HCT116 (cell line): ENCODE results near the gene BORCS5. TPM values are rescaled to one million over a fixed set of nuclear protein-coding genes. Genes with fewer than 3 reads are reported as not detected.

ENCODE experiments used
- ATAC-seq: fragments of 200-7000 bp; cut with Tn5 transposase; 2 replicates; pipeline ENCODE4 v1.9.1; 2020; ENCODE audit warnings: mild to moderate bottlenecking, moderate library complexity
- BruUV-seq: library from RNA; stranded (reverse); fragments of 400-500 nt; replicated peaks from 2 replicates; lab custom pipeline; 2021; lab: Mats Ljungman, UMichigan
- CTCF ChIA-PET: fragments of 300-600 bp; sonication (Branson Sonifier 250); formaldehyde crosslinking; loops from one replicate; lab custom pipeline; 2021; ENCODE audit warnings: antibody characterized with exemption; lab: Charles Lee
- POLR2A ChIA-PET: fragments of 300-600, 350-600 bp; sonication (Branson Sonifier 250); formaldehyde crosslinking; loops from one replicate; lab custom pipeline; 2021; ENCODE audit warnings: antibody characterized with exemption; lab: Charles Lee
- RAD21 ChIA-PET, 2 experiments: fragments of 300-600 bp; sonication (Branson Sonifier 250); formaldehyde crosslinking; loops; one replicate each; lab custom pipeline; 2023; ENCODE audit warnings: low total read pairs in 2 of 2; ENCODE audit not compliant: uncharacterized antibody in 2 of 2, unreplicated experiment in 2 of 2, low non-redundant PET in 1 of 2; lab: Charles Lee
- DNase-seq: peaks from one replicate; pipeline ENCODE4 v3.0.0-alpha.2; 2010; ENCODE audit warnings: low read depth, low spot score
- H2AFZ ChIP-seq: fragments of 200-600 bp; shearing (Covaris generic), sonication (generic); 2 replicates; pipeline ENCODE4 v1.6.1; 2017; ENCODE audit warnings: low read depth, mixed run types, mixed read lengths, antibody characterized with exemption, low read length; ENCODE audit not compliant: poor library complexity, severe bottlenecking
- H3K27ac ChIP-seq: 2 replicates; pipeline ENCODE4 v1.5.1; 2012; ENCODE audit warnings: low read depth, low read length
- H3K27me3 ChIP-seq: fragments of 200-600 bp; sonication (generic); 2 replicates; pipeline ENCODE4 v1.6.1; 2016; ENCODE audit warnings: mixed run types, low read length, mixed read lengths; ENCODE audit not compliant: insufficient read depth
- H3K36me3 ChIP-seq, 2 experiments: fragments of 200-500 bp in 1 of 2; fragments of 200-600 bp in 1 of 2; sonication (Bioruptor generic) in 1 of 2; sonication (generic) in 1 of 2; 2 replicates each; pipeline versions ENCODE4 v1.5.1 to v1.6.1; 2014 to 2016; ENCODE audit warnings: low read length in 2 of 2, inconsistent platforms in 1 of 2, mixed read lengths in 1 of 2, mixed run types in 1 of 2; ENCODE audit not compliant: insufficient read depth in 2 of 2, control insufficient read depth in 1 of 2
- H3K4me1 ChIP-seq, 2 experiments: fragments of 200-600 bp in 1 of 2; sonication (generic) in 1 of 2; 2 replicates each; pipeline versions ENCODE4 v1.5.1 to v1.6.1; 2012 to 2017; ENCODE audit warnings: low read length in 2 of 2, inconsistent platforms in 1 of 2, mild to moderate bottlenecking in 1 of 2, mixed read lengths in 1 of 2, mixed run types in 1 of 2, moderate library complexity in 1 of 2; ENCODE audit not compliant: insufficient read depth in 2 of 2, control insufficient read depth in 1 of 2
- H3K4me2 ChIP-seq: fragments of 200-600 bp; sonication (generic); 2 replicates; pipeline ENCODE4 v1.6.1; 2017; ENCODE audit warnings: mixed run types, low read length, mixed read lengths
- H3K4me3 ChIP-seq, 2 experiments: fragments of 200-600 bp in 1 of 2; sonication (generic) in 1 of 2; replicated peaks in 1 of 2; 2 replicates each; pipeline ENCODE4 v1.5.1; 2011 to 2016; ENCODE audit warnings: low read length in 2 of 2, control low read depth in 1 of 2, low read depth in 1 of 2, mild to moderate bottlenecking in 1 of 2, mixed read lengths in 1 of 2, mixed run types in 1 of 2
- H3K79me2 ChIP-seq: fragments of 200-600 bp; sonication (generic); 2 replicates; pipeline ENCODE4 v1.6.1; 2017; ENCODE audit warnings: mild to moderate bottlenecking, mixed run types, low read length, moderate library complexity, mixed read lengths; ENCODE audit not compliant: insufficient read depth
- H3K9ac ChIP-seq: fragments of 200-600 bp; sonication (generic); 2 replicates; pipeline ENCODE4 v1.6.1; 2016; ENCODE audit warnings: low read length, mixed read lengths
- H3K9me2 ChIP-seq: fragments of 200-600 bp; sonication (generic), shearing (Covaris generic); 2 replicates; pipeline ENCODE4 v1.6.1; 2017; ENCODE audit warnings: mixed run types, mild to moderate bottlenecking, moderate library complexity; ENCODE audit not compliant: insufficient read depth
- H3K9me3 ChIP-seq, 2 experiments: fragments of 200-500 bp in 1 of 2; fragments of 200-600 bp in 1 of 2; sonication (Bioruptor generic) in 1 of 2; sonication (generic) in 1 of 2; 2 replicates each; pipeline ENCODE4 v1.6.1; 2014 to 2017; ENCODE audit warnings: low read length in 2 of 2, mixed read lengths in 2 of 2, inconsistent platforms in 1 of 2, low read depth in 1 of 2, mild to moderate bottlenecking in 1 of 2, mixed run types in 1 of 2, moderate library complexity in 1 of 2; ENCODE audit not compliant: control insufficient read depth in 1 of 2, insufficient read depth in 1 of 2
- H4K20me1 ChIP-seq: fragments of 200-600 bp; sonication (generic), shearing (Covaris generic); 2 replicates; pipeline ENCODE4 v1.6.1; 2017; ENCODE audit warnings: mixed run types, mild to moderate bottlenecking, moderate library complexity; ENCODE audit not compliant: insufficient read depth
- intact Hi-C: fragments of 100-400 bp; cut with micrococcal nuclease; formaldehyde crosslinking; loops from 2 replicates; pipeline ENCODE4 v1.10.0; 2022
- total RNA-seq: library from RNA; stranded (reverse); gene quantifications from one replicate; pipeline ENCODE4 v1.2.1, GENCODE V29; 2021; ENCODE audit not compliant: unreplicated experiment
- TF ChIP-seq, protein P1 (sequence below), 3 experiments: fragments of 200-600 bp in 1 of 3; sonication (generic) in 1 of 3; IDR thresholded peaks in 2 of 3; conservative IDR thresholded peaks in 1 of 3; 2 replicates each; pipeline ENCODE4 v1.5.1; 2012 to 2017; ENCODE audit warnings: low read depth in 2 of 3, low read length in 2 of 3, antibody characterized with exemption in 1 of 3, borderline replicate concordance in 1 of 3, control low read depth in 1 of 3, mild to moderate bottlenecking in 1 of 3, mixed read lengths in 1 of 3, mixed run types in 1 of 3, moderate library complexity in 1 of 3; ENCODE audit not compliant: insufficient read depth in 1 of 3
- TF ChIP-seq, protein P2 (sequence below): IDR thresholded peaks from 2 replicates; pipeline ENCODE4 v1.6.1; 2012; ENCODE audit warnings: low read depth
- TF ChIP-seq, protein P3 (sequence below): IDR thresholded peaks from 2 replicates; pipeline ENCODE4 v1.6.1; 2011; ENCODE audit warnings: mild to moderate bottlenecking, low read length, moderate library complexity; ENCODE audit not compliant: insufficient replicate concordance; ENCODE audit errors: extremely low read depth

BORCS5 gene
- total RNA-seq, 1 experiment from 2014 or later, result 8.7 TPM

DNA sequence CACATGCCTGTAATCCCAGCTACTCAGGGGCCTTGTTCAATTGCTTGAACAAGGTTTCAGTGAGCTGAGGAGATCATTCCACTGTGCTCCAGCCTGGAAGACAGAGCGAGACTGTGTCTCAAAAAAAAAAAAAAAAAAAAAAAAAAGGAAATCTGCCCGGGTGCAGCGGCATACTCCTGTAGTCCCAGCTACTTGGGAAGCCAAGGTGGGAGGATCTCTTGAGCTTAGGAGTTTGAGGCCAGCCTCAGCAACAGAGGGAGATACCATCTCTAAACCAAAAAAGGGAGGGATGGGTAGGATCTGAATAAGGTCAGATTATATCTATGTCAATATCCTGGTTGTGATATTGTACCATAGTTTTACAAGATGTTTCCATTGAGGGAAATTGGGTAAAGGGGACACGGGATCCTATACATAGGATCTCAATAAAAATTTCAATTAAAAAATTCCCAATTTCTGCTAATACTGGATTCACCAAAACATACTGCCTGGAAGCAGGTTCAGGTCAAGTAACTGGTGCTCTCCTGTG lies 76.4 kb downstream of the BORCS5 start:
- no peaks in the 10 kb centered on the region for H3K9me3 ChIP-seq
- H2AFZ ChIP-seq, result no peak overlapping the region
- no peaks in the 10 kb centered on the region for H3K9me2 ChIP-seq
- TF ChIP-seq, protein P1, sequence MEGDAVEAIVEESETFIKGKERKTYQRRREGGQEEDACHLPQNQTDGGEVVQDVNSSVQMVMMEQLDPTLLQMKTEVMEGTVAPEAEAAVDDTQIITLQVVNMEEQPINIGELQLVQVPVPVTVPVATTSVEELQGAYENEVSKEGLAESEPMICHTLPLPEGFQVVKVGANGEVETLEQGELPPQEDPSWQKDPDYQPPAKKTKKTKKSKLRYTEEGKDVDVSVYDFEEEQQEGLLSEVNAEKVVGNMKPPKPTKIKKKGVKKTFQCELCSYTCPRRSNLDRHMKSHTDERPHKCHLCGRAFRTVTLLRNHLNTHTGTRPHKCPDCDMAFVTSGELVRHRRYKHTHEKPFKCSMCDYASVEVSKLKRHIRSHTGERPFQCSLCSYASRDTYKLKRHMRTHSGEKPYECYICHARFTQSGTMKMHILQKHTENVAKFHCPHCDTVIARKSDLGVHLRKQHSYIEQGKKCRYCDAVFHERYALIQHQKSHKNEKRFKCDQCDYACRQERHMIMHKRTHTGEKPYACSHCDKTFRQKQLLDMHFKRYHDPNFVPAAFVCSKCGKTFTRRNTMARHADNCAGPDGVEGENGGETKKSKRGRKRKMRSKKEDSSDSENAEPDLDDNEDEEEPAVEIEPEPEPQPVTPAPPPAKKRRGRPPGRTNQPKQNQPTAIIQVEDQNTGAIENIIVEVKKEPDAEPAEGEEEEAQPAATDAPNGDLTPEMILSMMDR (IDR thresholded peaks at IDR 0.05 in 2 of 3, conservative IDR thresholded peaks at IDR 0.05 in 1 of 3; ENCODE audit: borderline replicate concordance in 1 of 3, insufficient read depth in 1 of 3, low read depth in 2 of 3, low read length in 2 of 3), result no peak
- TF ChIP-seq, protein P2, sequence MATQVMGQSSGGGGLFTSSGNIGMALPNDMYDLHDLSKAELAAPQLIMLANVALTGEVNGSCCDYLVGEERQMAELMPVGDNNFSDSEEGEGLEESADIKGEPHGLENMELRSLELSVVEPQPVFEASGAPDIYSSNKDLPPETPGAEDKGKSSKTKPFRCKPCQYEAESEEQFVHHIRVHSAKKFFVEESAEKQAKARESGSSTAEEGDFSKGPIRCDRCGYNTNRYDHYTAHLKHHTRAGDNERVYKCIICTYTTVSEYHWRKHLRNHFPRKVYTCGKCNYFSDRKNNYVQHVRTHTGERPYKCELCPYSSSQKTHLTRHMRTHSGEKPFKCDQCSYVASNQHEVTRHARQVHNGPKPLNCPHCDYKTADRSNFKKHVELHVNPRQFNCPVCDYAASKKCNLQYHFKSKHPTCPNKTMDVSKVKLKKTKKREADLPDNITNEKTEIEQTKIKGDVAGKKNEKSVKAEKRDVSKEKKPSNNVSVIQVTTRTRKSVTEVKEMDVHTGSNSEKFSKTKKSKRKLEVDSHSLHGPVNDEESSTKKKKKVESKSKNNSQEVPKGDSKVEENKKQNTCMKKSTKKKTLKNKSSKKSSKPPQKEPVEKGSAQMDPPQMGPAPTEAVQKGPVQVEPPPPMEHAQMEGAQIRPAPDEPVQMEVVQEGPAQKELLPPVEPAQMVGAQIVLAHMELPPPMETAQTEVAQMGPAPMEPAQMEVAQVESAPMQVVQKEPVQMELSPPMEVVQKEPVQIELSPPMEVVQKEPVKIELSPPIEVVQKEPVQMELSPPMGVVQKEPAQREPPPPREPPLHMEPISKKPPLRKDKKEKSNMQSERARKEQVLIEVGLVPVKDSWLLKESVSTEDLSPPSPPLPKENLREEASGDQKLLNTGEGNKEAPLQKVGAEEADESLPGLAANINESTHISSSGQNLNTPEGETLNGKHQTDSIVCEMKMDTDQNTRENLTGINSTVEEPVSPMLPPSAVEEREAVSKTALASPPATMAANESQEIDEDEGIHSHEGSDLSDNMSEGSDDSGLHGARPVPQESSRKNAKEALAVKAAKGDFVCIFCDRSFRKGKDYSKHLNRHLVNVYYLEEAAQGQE, result no peak
- TF ChIP-seq, protein P3, sequence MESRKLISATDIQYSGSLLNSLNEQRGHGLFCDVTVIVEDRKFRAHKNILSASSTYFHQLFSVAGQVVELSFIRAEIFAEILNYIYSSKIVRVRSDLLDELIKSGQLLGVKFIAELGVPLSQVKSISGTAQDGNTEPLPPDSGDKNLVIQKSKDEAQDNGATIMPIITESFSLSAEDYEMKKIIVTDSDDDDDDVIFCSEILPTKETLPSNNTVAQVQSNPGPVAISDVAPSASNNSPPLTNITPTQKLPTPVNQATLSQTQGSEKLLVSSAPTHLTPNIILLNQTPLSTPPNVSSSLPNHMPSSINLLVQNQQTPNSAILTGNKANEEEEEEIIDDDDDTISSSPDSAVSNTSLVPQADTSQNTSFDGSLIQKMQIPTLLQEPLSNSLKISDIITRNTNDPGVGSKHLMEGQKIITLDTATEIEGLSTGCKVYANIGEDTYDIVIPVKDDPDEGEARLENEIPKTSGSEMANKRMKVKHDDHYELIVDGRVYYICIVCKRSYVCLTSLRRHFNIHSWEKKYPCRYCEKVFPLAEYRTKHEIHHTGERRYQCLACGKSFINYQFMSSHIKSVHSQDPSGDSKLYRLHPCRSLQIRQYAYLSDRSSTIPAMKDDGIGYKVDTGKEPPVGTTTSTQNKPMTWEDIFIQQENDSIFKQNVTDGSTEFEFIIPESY, result no peak
- ChIA-PET CTCF (no interaction called here), POLR2A (no interaction called here), RAD21 (no interaction called here)
- DNase-seq, result no peak
- no TSS peak for BruUV-seq
- no peaks in the 10 kb centered on the region for H3K79me2 ChIP-seq
- no peak overlapping the region for H3K27ac ChIP-seq
- H3K9ac ChIP-seq, result no peak overlapping the region
- no peaks in the 10 kb centered on the region for H3K36me3 ChIP-seq
- no peaks in the 10 kb centered on the region for H3K4me1 ChIP-seq
- intact Hi-C loops, result no loop called here
- no peak overlapping the region for H3K4me3 ChIP-seq
- no peaks in the 10 kb centered on the region for H4K20me1 ChIP-seq
- no peaks in the 10 kb centered on the region for H3K27me3 ChIP-seq
- no peak overlapping the region for H3K4me2 ChIP-seq
- no peak for ATAC-seq
